ENCODE data around the gene BICRA. TPM values are rescaled to one million over a fixed set of nuclear protein-coding genes. Genes with fewer than 3 reads are reported as not detected.

Gene BICRA
- total and polyA plus RNA-seq, 9 of the 15 experiments (the other 6 are each of a cell fraction or from before 2014, with no cell fraction given), result 0.01 to 8.8 (median 1.2) TPM

DNA sequence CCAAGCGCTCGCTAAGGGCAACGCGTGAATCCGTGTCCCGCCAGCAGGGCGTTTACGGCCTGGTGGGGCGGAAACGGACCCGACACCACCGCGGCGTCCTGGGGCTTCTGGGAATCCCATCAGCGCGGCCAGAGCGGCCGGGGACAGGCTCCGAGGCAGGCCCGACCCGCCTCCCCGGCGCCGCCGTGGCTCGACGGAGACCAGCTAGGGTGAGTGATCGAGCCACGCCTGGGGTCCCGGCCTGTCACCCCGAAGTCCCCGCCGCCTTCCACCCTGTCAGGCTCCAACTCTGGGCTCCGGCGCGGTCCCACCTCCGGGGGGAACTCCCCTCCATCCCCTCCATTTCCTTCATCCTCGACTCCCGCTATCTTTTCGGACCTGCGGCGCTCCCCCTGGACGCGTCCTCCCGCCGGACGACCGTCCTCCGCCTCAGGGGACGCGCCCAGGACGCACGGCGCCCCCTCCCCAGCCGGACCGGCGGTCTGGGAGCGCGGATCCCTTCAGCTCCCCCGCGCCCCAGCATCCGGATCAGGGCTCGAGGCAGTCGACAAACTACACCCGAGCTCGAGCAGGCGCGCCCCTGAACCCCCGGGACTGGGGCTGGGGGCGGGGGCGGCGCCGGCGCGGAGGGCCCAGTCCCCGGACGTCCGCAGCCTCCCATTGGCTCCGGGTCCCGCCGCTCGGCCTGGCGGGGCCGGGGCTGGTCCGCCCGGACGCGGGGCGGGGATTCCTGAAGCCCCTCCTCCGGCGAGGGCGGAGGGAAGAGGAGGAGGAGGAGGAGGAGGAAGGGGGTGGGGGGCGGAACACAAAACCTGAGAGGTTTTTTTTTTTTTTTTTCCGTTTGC lies 638 bp upstream of the BICRA start (continued):
- TF ChIP-seq MNT (conservative IDR thresholded peaks at IDR 0.05) (peak in 1 of 2 experiments; percentile 36; a peak in 2 of 4 replicates), PRPF4 (IDR thresholded peaks at IDR 0.05; ENCODE audit: insufficient read depth, low read depth, low read length, poor library complexity, severe bottlenecking) (no peak), TFE3 (CRISPR knock-in tag; IDR thresholded peaks at IDR 0.05) (no peak), GATAD2B (IDR thresholded peaks at IDR 0.05; ENCODE audit: borderline replicate concordance) (no peak), ZNF644 (tag; IDR thresholded peaks at IDR 0.05; ENCODE audit: low read depth) (no peak), PML (IDR thresholded peaks at IDR 0.05; ENCODE audit: low read length) (no peak), ZBTB11 (CRISPR knock-in tag; IDR thresholded peaks at IDR 0.05) (peak in 1 of 3 experiments; percentile 22; a peak in 1 of 6 replicates), CBX5 (IDR thresholded peaks at IDR 0.05; ENCODE audit: borderline replicate concordance, low read depth) (no peak), ZNF224 (CRISPR knock-in tag; IDR thresholded peaks at IDR 0.05) (no peak), TEAD1 (CRISPR knock-in tag; IDR thresholded peaks at IDR 0.05) (no peak), ATF1 (CRISPR knock-in tag; IDR thresholded peaks at IDR 0.05) (no peak), ATF1 (tag; IDR thresholded peaks at IDR 0.05) (peak; percentile 72), HDAC6 (IDR thresholded peaks at IDR 0.05; ENCODE audit: low read depth, low read length) (no peak), MXI1 (IDR thresholded peaks at IDR 0.05; ENCODE audit: low read depth, low read length) (no peak)
- TF ChIP-seq, protein P1, sequence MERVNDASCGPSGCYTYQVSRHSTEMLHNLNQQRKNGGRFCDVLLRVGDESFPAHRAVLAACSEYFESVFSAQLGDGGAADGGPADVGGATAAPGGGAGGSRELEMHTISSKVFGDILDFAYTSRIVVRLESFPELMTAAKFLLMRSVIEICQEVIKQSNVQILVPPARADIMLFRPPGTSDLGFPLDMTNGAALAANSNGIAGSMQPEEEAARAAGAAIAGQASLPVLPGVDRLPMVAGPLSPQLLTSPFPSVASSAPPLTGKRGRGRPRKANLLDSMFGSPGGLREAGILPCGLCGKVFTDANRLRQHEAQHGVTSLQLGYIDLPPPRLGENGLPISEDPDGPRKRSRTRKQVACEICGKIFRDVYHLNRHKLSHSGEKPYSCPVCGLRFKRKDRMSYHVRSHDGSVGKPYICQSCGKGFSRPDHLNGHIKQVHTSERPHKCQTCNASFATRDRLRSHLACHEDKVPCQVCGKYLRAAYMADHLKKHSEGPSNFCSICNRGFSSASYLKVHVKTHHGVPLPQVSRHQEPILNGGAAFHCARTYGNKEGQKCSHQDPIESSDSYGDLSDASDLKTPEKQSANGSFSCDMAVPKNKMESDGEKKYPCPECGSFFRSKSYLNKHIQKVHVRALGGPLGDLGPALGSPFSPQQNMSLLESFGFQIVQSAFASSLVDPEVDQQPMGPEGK (CRISPR knock-in tag; IDR thresholded peaks at IDR 0.05; ENCODE audit: borderline replicate concordance), result no peak
- TF ChIP-seq, protein P2, sequence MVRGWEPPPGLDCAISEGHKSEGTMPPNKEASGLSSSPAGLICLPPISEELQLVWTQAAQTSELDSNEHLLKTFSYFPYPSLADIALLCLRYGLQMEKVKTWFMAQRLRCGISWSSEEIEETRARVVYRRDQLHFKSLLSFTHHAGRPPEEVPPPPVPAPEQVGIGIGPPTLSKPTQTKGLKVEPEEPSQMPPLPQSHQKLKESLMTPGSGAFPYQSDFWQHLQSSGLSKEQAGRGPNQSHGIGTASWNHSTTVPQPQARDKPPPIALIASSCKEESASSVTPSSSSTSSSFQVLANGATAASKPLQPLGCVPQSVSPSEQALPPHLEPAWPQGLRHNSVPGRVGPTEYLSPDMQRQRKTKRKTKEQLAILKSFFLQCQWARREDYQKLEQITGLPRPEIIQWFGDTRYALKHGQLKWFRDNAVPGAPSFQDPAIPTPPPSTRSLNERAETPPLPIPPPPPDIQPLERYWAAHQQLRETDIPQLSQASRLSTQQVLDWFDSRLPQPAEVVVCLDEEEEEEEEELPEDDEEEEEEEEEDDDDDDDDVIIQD (CRISPR knock-in tag; IDR thresholded peaks at IDR 0.05), result no peak

Data from K562 (cell line).